SK-N-SH treated with all-trans-retinoic acid at 6 μM for 48 hours (cell line): ENCODE data around the gene LGALS1.

Experiments used
- ZC3H10 ChIP-seq: fragments of 250-450 bp; sonication (Bioruptor Pico); IDR thresholded peaks from 2 replicates; pipeline ENCODE4 v1.5.1; 2021; ENCODE audit warnings: mild to moderate bottlenecking, moderate library complexity
- ZFP30 ChIP-seq: fragments of 450-650 bp; formaldehyde crosslinking; IDR thresholded peaks from 2 replicates; pipeline ENCODE4 v1.5.0; 2022; ENCODE audit warnings: mild to moderate bottlenecking, moderate library complexity
- ZNF8 ChIP-seq: fragments of 450-650 bp; formaldehyde crosslinking; IDR thresholded peaks from 2 replicates; pipeline ENCODE4 v1.5.0; 2020; ENCODE audit warnings: mild to moderate bottlenecking, moderate library complexity
- TF ChIP-seq, protein P1 (sequence below): fragments of 250-450 bp; sonication (Bioruptor Pico); IDR thresholded peaks from 2 replicates; pipeline ENCODE4 v1.5.1; 2020; ENCODE audit warnings: low read depth, mild to moderate bottlenecking, moderate library complexity

DNA sequence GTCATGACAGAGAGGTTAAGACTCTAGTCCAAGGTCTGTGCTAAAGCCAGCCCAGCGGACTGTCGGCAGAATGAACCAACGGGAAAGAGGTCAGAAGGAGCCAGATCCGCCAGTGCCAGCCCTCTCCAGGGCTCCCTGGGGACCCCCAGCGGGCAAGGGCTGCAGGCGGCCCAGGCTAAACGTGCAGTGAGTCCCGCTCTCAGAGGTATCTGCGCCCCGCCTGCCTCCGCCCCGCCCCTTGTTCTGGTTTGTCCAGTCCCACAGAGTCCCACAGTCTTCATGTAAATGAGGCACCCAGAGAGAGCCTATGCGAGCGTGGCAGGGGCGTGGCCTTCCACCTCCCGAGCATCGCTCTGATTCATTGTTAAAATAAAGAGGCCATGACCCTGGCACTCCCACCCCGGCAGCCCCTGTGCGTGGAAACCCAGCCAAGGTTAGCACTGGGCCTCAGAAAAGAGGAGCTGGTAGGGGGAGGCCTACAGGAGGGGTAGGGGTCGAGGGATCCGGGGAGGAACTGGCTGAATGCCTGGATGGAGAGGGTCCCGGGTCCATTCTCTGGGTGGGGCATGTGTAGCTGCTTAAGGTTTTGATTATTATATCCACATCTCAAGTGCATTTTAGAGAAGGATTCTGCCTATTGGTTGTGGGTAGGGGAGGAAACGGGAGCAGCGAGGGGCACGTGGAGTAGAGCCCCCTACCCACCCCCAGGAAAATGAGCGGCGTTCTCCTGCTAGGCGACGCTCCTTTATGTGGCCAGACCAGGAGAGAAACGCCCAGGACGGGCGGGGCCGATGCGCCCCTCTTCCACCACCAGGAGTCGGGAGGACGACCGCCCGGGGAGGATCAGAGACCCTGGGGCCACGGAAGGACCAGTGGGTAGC lies 21.5 kb downstream of the LGALS1 start, which contains the start of gene TRIOBP:
- no peak for TF ChIP-seq ZFP30 (CRISPR knock-in tag)
- TF ChIP-seq, protein P1, sequence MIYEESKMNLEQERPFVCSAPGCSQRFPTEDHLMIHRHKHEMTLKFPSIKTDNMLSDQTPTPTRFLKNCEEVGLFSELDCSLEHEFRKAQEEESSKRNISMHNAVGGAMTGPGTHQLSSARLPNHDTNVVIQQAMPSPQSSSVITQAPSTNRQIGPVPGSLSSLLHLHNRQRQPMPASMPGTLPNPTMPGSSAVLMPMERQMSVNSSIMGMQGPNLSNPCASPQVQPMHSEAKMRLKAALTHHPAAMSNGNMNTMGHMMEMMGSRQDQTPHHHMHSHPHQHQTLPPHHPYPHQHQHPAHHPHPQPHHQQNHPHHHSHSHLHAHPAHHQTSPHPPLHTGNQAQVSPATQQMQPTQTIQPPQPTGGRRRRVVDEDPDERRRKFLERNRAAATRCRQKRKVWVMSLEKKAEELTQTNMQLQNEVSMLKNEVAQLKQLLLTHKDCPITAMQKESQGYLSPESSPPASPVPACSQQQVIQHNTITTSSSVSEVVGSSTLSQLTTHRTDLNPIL (CRISPR knock-in tag), result no peak
- no peak for TF ChIP-seq ZNF8 (CRISPR knock-in tag)
- TF ChIP-seq ZC3H10 (CRISPR knock-in tag), result no peak
